ENCODE data around the gene TMEM179.

GRCh38 chr14:104561124-104561557 is 43.4 kb downstream of the TMEM179 start:
- TF ChIP-seq CTCF (IDR thresholded peaks at IDR 0.05; ENCODE audit: insufficient read depth, low read length, poor library complexity, severe bottlenecking) (no peak), EZH2phosphoT487 (conservative IDR thresholded peaks at IDR 0.05; ENCODE audit: low read length) (no peak)

Measured in SU-DHL-6 (cell line).